COLO668 (cell line): Measurements from ENCODE around the gene STX11.

Experiments
- DNase-seq: peaks from one replicate; lab custom pipeline; 2025; ENCODE audit not compliant: unreplicated experiment; lab: John Stamatoyannopoulos, UW

Gene STX11

DNA sequence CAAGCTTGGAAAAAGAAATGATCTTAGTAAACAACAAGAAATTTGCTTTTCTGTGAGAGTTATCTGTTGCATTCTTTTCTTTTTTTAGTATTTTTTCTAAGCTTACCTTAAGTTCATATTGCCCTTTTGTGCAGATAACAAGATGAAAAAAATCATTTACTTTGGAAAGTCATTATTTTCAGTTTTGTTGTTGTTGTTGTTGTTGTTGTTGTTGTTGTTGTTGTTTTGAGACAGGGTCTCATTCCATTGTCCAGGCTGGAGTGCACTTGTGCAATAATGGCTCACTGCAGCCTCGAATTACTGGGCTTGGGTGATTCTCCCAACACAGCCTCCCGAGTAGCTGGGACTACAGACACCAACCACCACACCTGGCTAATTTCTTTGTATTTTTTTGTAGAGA is 8.8 kb upstream of the STX11 start:
- DNase-seq = no peak

- no peak for DNase-seq
These were observed 7.2 kb upstream of the STX11 start for GRCh38 chr6:144143106-144143505.

GRCh38 chr6:144143878-144144277 is 6.4 kb upstream of the STX11 start:
- no peak for DNase-seq

DNA sequence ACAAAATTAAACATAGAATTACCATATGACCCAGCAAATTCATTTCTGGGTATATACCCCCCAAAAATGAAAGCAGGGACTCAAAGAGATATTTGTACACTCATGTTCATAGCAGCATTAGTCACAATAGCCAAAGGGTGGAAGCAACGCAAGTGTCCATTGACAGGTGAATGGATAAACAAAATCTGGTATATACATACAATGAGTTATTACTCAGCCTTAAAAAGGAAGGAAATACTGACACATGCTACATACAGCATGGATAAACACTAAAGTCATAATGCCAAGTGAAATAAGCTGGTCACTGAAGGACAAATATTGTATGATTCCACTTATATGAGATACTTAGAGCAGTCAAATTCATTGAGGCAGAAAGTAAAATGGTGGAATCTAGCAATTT is 5.3 kb upstream of the STX11 start:
- DNase-seq = no peak

- DNase-seq = no peak
These were observed 4.8 kb upstream of the STX11 start for GRCh38 chr6:144145541-144145940.

GRCh38 chr6:144148886-144149285 is 1.4 kb upstream of the STX11 start:
- no peak for DNase-seq

- DNase-seq = no peak
These were observed 791 bp upstream of the STX11 start for GRCh38 chr6:144149558-144149893.

GRCh38 chr6:144150710-144151657 is 667 bp downstream of the STX11 start:
- peak; percentile 53 for DNase-seq

DNA sequence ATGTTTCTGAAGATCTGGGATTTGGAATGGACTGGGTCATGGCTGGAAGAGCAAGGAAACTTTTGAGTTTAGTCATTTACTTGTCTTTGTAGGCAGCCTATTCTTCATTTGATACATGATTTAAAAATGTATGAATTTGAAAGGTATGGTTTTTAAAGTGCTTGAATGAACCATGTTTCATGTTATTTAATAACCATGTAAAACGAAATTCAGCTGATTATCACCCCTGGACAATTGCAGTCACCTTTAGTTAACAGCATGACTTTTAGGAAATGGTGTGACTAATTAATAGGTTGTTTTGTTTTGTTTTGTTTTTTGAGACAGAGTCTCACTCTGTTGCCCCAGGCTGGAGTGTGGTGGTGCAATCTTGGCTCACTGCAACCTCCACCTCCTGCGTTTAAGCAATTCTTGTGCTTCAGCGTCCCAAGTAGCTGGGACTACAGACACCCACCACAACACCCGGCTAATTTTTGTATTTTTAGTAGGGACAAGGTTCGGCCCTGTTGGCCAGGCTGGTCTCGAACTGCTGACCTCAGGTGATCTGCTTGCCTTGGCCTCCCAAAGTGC is 2.1 kb downstream of the STX11 start:
- DNase-seq = no peak

GRCh38 chr6:144153260-144153659 is 2.9 kb downstream of the STX11 start:
- no peak for DNase-seq

DNA sequence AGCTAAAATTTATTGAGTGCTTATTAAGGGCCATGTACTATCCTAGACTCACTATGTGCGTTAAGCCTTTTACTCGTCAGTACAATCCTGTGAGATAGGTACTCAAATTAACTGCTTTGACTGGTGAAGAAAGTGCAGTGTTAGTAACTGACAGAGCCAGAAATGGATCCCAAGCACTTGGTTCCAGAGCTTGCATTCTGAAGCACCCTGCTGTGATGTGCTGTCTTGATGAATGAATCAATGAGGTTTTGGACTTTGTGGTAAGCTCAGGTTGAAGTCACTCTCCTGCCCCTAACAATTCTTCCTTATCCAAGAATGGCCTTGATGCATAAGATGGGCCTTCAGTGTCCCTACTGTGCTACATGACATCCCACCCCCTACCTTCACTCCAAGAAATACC is 3.7 kb downstream of the STX11 start:
- no peak for DNase-seq

DNA sequence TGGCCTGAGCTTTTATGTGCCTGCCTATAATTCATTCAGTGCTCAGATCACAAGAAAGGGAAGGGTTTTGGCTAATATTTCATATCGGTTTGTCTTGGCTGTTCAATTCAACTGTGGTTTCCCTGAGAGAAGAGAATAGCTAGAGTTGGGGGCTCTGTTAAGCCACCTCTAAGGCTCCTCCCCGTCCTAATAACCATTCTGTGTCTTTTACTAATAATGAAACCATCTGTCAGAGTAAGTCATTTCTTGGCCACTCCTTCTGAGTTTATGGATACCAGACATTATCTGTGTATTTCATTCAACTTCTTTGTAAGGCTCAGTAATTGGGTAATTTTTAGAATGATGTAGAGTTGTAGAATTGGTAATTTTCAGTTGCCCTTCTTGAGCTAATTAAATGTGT is 5.2 kb downstream of the STX11 start:
- no peak for DNase-seq

- DNase-seq = no peak
These were observed 6.0 kb downstream of the STX11 start for GRCh38 chr6:144156338-144156737.

DNA sequence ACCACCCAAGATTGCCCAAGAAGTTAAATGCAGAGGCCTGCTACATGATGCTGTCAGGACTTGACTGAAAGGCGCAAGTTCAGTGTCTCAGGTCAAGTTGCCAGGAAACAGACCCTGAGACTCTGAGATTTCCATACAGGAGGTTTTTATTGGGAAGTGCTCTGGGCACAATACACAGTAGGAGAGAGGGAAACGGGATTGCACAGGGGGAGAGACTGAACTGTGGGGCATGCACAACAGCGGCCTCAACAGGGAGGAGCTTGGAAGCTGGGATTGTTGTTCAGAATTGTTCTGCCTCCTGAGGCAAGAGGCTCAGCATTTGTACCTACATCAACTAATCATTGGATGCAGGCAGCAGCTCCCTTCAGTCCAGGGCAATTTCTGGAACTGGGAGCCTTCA is 6.7 kb downstream of the STX11 start:
- DNase-seq = no peak

DNA sequence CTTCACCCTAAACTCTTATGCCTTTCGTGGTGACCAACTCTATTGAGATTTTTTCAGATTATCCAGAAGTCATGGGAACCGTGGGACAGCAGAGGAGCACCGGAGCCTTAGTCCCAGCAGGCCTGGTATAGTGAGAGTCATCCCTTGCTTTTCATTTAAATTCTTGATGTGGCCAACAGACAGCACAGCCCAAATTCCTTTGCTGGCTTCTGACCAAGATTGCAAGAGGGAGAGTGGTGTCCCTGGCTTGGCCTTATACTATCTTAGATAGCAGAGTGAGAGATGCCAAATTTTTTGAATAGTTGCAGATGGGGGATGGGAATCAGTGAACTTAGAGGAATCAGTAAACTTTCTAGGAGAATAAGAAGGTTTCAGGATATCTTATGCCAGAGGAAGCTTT is 7.8 kb downstream of the STX11 start:
- DNase-seq = no peak

DNA sequence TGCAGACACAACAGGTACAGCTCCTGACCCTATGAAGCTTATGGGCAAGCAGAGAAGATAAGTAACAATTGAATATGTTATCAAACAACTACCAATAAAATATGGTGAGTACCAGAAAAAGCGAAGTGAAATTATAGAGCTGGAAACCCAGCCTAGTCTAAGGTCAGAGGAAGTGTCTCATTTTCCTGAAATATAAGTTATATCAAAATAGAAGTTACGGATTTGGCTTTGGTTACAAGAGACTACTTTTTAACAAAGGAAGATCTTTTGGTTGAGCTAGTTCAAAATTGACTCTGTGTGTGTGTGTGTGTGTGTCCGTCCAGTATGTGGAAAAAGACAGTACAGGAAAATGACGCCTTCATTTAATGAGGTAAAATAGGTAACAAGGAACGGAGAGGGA is 8.9 kb downstream of the STX11 start:
- DNase-seq = no peak

- DNase-seq = no peak
These were observed 9.4 kb downstream of the STX11 start for GRCh38 chr6:144159742-144160141.

GRCh38 chr6:144160431-144161005 is 10.2 kb downstream of the STX11 start:
- no peak for DNase-seq

DNA sequence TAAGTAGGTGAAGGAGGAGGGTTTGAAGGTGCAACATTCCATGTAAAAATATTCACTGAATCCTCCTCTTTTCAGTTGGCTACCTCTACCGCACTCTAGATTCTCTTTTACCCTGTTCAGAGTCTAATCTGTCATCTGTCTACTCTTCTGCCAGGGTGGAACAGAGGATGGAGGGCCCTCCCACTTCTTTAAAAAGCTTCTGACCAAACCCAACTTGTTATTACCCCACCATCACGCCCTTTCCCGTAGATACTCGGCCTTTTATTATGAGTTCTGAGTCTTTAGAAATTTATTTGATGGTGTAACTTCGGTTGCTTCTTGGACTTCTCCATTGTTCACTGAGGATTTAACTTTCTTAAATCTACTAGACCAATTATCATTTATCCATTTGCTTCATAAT is 11.7 kb downstream of the STX11 start:
- DNase-seq = no peak

GRCh38 chr6:144162977-144163376 is 12.7 kb downstream of the STX11 start:
- DNase-seq = no peak

GRCh38 chr6:144165784-144166183 is 15.5 kb downstream of the STX11 start:
- DNase-seq = no peak

- DNase-seq = no peak
These were observed 19.7 kb downstream of the STX11 start for GRCh38 chr6:144170044-144170443.
